Stimulated activated CD4-positive, alpha-beta T cell treated with anti-CD3 and anti-CD28 coated beads, Interleukin-2, amount 100 ng/mL, for 4 hours (primary cell): ENCODE measurements around the gene C22orf23.

ENCODE experiments used
- DNase-seq: peaks from one replicate; pipeline ENCODE4 v3.0.0-alpha.2; 2020; ENCODE audit warnings: low read depth

The C22orf23 gene

DNA sequence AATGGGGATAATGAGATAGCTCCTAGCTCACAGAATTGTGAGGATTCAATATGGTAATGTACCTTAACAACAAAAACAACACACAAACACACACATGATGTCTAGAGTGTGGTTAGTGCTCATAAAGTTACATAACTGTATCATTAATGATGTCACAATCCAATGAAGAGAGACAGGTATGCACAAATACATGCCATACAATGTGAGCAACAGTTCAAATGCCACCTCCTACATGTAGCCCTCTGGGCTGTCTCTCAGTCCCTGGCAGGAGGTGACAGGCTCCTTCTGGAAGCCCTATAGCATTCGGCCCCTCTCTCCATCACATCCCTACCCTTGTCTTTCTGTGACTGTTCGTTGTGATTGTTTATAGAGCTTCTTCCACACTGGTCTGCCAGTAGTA lies 55.6 kb downstream of the C22orf23 start:
- DNase-seq: no peak

DNA sequence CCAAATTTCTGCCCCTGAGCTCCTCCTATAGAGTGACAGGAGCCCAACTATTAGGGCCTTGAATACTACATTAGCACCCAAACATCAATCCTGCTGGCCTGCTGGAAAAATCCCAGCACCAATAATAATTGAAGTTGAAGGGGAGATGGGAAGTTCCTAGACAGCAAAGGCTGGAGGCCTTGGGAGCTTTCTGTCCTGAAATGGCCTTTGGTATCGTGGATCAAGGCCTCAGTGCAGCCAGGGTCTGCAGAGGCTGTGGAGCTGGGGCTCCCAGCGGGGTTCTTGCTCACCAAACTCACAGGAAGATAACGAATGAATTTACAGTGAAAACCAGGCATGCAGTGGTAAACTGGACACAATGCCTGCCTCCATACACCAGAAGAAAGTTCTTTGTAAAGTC lies 56.5 kb downstream of the C22orf23 start:
- DNase-seq: no peak

DNA sequence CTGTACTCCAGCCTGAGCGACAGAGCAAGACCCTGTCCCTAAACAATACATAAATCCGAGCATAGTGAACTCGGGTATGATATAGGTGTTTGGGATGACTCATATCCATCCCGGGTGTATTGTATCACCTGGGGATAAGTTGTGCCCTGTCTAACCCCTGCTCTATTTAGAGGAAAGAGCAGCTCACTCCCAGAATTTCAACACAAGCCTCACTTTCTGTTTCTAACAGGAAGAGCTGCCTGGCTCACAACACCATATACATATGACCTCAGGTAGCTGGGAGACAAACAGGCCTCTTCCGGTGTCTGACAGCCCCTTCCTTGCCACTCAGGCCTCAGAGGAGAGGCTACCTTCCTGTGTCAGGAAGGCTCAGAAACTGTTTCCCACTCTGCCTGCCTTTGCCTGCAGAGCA lies 57.2 kb downstream of the C22orf23 start:
- DNase-seq: peak; percentile 14

DNA sequence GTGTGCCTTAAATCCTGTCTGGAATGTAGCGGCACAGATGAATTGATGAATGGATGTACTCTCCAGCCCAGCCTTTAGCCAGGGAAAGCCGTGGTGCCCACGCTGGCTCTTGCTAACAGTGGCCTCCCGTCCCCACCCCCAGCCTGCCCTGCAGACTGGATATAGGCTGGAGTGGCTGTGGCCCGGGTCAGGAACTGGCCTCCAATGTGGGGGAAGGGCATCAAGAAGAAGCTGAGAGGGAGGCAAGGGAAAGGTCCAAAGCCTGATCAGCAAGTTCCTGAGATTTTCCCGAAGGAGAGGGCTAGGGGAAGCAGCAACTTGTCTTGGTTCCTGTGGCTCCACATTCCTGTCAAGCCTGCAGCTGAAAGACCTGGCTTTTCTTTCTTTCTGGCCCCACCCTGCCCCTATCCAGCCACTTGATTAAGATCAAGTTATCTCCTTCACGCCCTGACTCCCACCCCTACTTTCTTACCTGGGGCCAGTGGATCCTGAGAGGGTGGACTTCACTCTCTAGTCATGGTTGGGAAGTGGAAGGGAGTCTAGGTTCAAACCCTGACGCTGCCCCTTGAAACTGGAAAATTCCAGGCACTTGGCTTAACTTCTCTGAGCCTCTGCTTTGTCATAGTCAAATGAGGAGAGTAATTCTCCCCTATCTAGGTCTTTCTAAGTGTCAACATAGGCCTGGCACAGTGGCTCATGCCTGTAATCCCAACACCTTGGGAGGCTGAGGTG lies 58.3 kb downstream of the C22orf23 start:
- DNase-seq: no peak

DNA sequence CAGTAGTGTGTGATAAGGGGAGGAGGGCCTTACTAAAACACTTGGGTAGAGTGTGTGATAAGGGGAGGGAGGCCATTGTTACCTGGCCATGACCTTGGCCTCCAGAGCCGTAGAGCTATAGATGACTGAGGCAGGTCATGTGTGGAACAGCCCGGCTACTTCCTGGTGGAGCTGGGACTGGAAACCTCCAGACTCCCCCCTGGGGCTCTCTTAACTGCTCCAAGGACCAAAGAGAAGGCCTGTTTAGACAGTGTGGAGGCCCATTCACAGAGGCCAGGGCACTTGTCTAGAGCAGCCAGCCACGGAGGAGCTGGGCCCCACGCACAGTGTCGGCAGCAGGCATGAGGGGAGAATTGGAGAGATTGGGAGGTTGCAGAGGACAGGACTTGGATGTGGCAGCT lies 59.8 kb downstream of the C22orf23 start:
- no peak for DNase-seq
